ENCODE measurements around the gene ZGLP1.

ZGLP1 gene

GRCh38 chr19:10332965-10333757, 23.5 kb upstream of the ZGLP1 start, which contains the start of gene RAVER1:
RAVER1 (minus strand) TSS chr19:10333529; CDS start chr19:10333507, 22 bp downstream.
- TF ChIP-seq ZFX (IDR thresholded peaks at IDR 0.05) (peak; percentile 23; the same call in 1 of the 2 replicates), CTCF (conservative IDR thresholded peaks at IDR 0.05) (no peak)
- H3K27ac ChIP-seq: peak within 1 kb of the TSS; percentile 84

DNA sequence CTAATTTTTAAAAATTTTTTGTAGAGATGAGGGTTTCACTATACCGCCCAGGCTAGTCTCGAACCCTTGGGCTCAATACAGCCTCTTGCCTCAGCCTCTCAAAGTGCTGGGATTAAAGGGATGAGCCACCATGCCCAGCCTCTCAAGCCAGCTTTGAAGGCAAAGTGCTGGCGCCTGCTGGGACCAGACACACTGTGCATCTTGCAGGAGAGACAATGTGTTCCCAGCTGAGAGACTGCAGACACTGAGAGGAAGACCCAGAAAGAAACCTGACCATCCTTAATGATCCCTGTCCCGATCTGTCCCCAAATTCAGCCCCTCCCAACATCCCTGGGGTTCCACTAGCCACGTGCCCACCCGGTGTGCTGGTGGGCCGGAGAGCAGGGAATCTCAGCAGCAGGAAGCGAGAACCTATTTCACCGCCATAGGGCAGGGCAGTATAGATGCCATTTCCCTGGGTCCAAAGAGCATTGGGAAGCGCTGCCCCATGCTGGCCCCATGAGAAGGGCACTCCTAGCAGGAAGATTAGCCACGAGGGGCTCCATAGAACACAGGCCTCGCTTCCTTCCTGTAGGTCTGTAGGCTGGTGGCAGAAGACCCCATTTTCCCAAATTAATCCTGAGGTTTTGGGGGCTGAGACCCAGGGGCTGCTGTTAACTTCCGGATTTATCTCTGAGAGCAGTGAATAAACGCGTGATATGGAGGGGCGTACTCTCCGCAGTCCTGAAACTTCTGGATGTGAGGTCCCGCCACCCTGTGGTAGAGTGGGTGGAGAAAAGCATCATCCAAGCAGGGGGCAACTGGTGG, 22.7 kb upstream of the ZGLP1 start:
- TF ChIP-seq ZFX (IDR thresholded peaks at IDR 0.05) (no peak), CTCF (conservative IDR thresholded peaks at IDR 0.05) (no peak)
- peak overlapping the region; percentile 84 for H3K27ac ChIP-seq

DNA sequence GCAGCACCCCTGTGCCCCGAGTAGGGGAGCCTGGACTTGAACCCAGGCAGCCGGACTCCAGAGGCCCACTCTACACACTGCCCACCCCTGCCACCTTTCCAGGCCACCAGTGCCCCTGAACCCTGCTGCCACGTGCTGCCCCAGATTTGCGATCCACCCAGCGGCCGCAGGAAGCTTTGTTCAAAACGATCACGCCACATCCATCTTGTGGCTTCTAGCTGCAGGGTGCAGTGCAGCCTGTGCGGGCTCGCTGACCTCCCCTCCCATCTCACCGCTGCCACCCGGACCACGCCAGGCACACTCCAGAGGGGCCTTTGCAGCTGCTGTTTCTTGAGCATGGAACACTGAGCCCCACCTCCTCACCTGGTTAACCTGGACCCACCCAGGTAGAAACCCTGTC, 19.9 kb upstream of the ZGLP1 start:
- TF ChIP-seq ZFX (IDR thresholded peaks at IDR 0.05): no peak
- no peak for TF ChIP-seq CTCF (conservative IDR thresholded peaks at IDR 0.05)
- no peak overlapping the region for H3K27ac ChIP-seq

DNA sequence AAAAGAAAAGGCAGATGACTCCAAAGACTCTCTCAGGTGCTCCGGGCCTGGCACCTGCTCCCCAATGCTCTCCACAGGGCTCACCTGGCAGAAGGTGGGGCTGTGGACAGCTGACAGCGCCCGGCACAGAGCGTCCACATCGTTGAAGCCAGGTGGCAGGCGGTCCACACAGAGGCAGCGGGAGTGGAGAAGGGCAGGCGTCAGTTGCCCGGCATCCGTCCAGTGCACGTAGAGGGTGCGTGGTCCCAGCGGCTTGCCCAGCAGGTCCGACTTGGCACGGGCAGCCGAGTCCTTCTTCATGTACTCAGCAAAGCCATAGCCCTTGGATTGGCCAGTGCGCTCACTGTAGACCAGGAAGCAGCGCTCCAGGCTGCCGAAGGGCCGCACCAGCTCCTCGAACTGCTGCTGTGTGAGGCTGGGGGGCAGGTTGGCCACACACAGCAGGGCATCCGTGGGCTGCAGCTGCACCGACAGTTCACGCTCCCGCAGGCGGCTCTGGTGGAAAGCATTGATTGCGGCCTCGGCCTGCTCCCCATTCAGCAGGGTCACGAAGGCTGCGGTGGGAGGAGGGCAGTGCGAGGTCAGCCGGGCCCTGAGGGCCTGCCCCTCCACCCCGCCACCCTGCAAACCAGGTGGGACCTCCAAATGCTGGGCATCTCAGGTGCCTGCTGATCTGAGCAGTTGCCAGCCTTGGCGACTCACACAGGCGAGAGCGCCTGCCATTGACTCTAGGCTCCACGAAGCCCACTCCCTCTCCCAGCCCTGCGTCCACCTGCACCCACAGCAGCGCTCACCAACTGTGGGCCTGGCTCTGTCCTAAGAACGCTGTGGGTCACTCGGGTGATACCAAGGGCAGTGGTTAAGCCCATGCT, 19.2 kb upstream of the ZGLP1 start:
- TF ChIP-seq ZFX (IDR thresholded peaks at IDR 0.05) (no peak), CTCF (conservative IDR thresholded peaks at IDR 0.05) (no peak)

GRCh38 chr19:10327793-10328192, 18.2 kb upstream of the ZGLP1 start:
- H3K27ac ChIP-seq: no peak overlapping the region
- TF ChIP-seq CTCF (conservative IDR thresholded peaks at IDR 0.05) (no peak), ZFX (IDR thresholded peaks at IDR 0.05) (no peak)

More for the DNA sequence above, 19.2 kb upstream of the ZGLP1 start:
- H3K27ac ChIP-seq: no peak overlapping the region

GRCh38 chr19:10325732-10326131, 16.1 kb upstream of the ZGLP1 start:
- no peak overlapping the region for H3K27ac ChIP-seq
- TF ChIP-seq CTCF (conservative IDR thresholded peaks at IDR 0.05): no peak
- no peak for TF ChIP-seq ZFX (IDR thresholded peaks at IDR 0.05)

Measured in C4-2B (cell line).